GM23338 (cell line): ENCODE results near the gene MYCN. TPM values are rescaled to one million over a fixed set of nuclear protein-coding genes. Genes with fewer than 3 reads are reported as not detected.
A peak's percentile ranks its signal among the peaks of the same experiment; 100 is the strongest.

Experiments
- ATAC-seq: fragments of 200-7000 bp; cut with Tn5 transposase; 3 replicates; pipeline ENCODE4 v1.9.1; 2020
- DNase-seq: peaks from one replicate; pipeline ENCODE4 v3.0.0-alpha.2; 2015; ENCODE audit warnings: low spot score
- H2AFZ ChIP-seq: fragments of 200-600 bp; sonication (generic); 2 replicates; pipeline ENCODE4 v1.8.0; 2016; ENCODE audit warnings: antibody characterized with exemption, mild to moderate bottlenecking, moderate library complexity
- H3F3A ChIP-seq: fragments of 200-600 bp; sonication (generic); replicated peaks from 2 replicates; pipeline ENCODE4 v1.8.0; 2017; ENCODE audit warnings: antibody characterized with exemption, mixed run types, low read depth
- H3K27ac ChIP-seq: fragments of 200-600 bp; sonication (generic); 2 replicates; pipeline ENCODE4 v1.6.1; 2016; ENCODE audit warnings: low read depth
- H3K27me3 ChIP-seq: fragments of 200-600 bp; sonication (generic); 2 replicates; pipeline ENCODE4 v1.8.0; 2016; ENCODE audit warnings: mild to moderate bottlenecking, mixed run types, moderate library complexity; ENCODE audit not compliant: insufficient read depth
- H3K36me3 ChIP-seq: fragments of 200-600 bp; sonication (generic); 2 replicates; pipeline ENCODE4 v1.8.0; 2016; ENCODE audit warnings: mild to moderate bottlenecking; ENCODE audit not compliant: insufficient read depth
- H3K4me1 ChIP-seq: fragments of 200-600 bp; sonication (generic); 2 replicates; pipeline ENCODE4 v1.8.0; 2016; ENCODE audit warnings: mild to moderate bottlenecking, moderate library complexity; ENCODE audit not compliant: insufficient read depth
- H3K4me2 ChIP-seq: fragments of 200-600 bp; sonication (generic); 2 replicates; pipeline ENCODE4 v1.7.1; 2017; ENCODE audit warnings: mixed run types
- H3K4me3 ChIP-seq: fragments of 200-600 bp; sonication (generic); 2 replicates; pipeline ENCODE4 v1.6.1; 2016; ENCODE audit warnings: mixed run types
- H3K79me2 ChIP-seq: fragments of 200-600 bp; sonication (generic); replicated peaks from 2 replicates; pipeline ENCODE4 v1.8.0; 2017; ENCODE audit warnings: mild to moderate bottlenecking; ENCODE audit not compliant: insufficient read depth
- H3K9me2 ChIP-seq: fragments of 200-600 bp; sonication (generic); 2 replicates; pipeline ENCODE4 v1.8.0; 2017; ENCODE audit not compliant: insufficient read depth
- H4K20me1 ChIP-seq: fragments of 200-600 bp; sonication (generic); replicated peaks from 2 replicates; pipeline ENCODE4 v1.8.0; 2017; ENCODE audit warnings: mild to moderate bottlenecking; ENCODE audit not compliant: insufficient read depth
- H3K27ac Mint-ChIP-seq: 2 replicates; pipeline ENCODE4 v1.8.0; 2020; ENCODE audit warnings: inconsistent platforms, mild to moderate bottlenecking, moderate library complexity, mixed read lengths
- H3K27me3 Mint-ChIP-seq: 3 replicates; pipeline ENCODE4 v1.8.0; 2022; ENCODE audit warnings: low read depth, mild to moderate bottlenecking, moderate library complexity, mixed read lengths, inconsistent platforms; ENCODE audit not compliant: insufficient read depth, poor library complexity
- H3K36me3 Mint-ChIP-seq: 3 replicates; pipeline ENCODE4 v1.8.0; 2021; ENCODE audit warnings: low read depth, mild to moderate bottlenecking, inconsistent platforms, moderate library complexity, mixed read lengths
- H3K4me1 Mint-ChIP-seq: 3 replicates; pipeline ENCODE4 v1.8.0; 2020; ENCODE audit warnings: mild to moderate bottlenecking, inconsistent platforms, mixed read lengths
- H3K4me3 Mint-ChIP-seq: 3 replicates; pipeline ENCODE4 v1.8.0; 2021; ENCODE audit warnings: moderate library complexity, mild to moderate bottlenecking, inconsistent platforms, mixed read lengths
- H3K9me3 Mint-ChIP-seq: 3 replicates; pipeline ENCODE4 v1.8.0; 2020; ENCODE audit warnings: moderate library complexity, mild to moderate bottlenecking, inconsistent platforms, mixed read lengths
- CREB1 ChIP-seq: fragments of 250-450 bp; sonication (Bioruptor Pico); IDR thresholded peaks from 2 replicates; pipeline ENCODE4 v1.5.0; 2020; ENCODE audit warnings: low read depth, mild to moderate bottlenecking, moderate library complexity
- ETS1 ChIP-seq: IDR thresholded peaks from 2 replicates; pipeline ENCODE4 v1.6.1; 2016; ENCODE audit warnings: antibody characterized with exemption
- EZH2phosphoT487 ChIP-seq: fragments of 200-600 bp; sonication (generic); IDR thresholded peaks from one replicate; pipeline ENCODE4 v1.8.1; 2018; ENCODE audit warnings: antibody characterized with exemption; ENCODE audit not compliant: unreplicated experiment
- JUNB ChIP-seq: IDR thresholded peaks from one replicate; pipeline ENCODE4 v1.6.1; 2016; ENCODE audit warnings: antibody characterized with exemption; ENCODE audit not compliant: unreplicated experiment
- NANOG ChIP-seq: IDR thresholded peaks from 2 replicates; pipeline ENCODE4 v1.6.1; 2016; ENCODE audit warnings: antibody characterized with exemption, borderline replicate concordance
- POLR2AphosphoS5 ChIP-seq: IDR thresholded peaks from 2 replicates; pipeline ENCODE4 v1.6.1; 2016; ENCODE audit warnings: antibody characterized with exemption, low read depth
- ZNF331 ChIP-seq: fragments of 250-450 bp; sonication (Bioruptor Pico); IDR thresholded peaks from 2 replicates; pipeline ENCODE4 v1.5.0; 2020; ENCODE audit warnings: low read depth, mild to moderate bottlenecking, moderate library complexity
- ZNF462 ChIP-seq: fragments of 250-450 bp; sonication (Bioruptor Pico); IDR thresholded peaks from 2 replicates; pipeline ENCODE4 v1.5.0; 2020; ENCODE audit warnings: mild to moderate bottlenecking, moderate library complexity
- polyA plus RNA-seq: library from polyadenylated mRNA; unstranded; fragments of >200 nt; fragmentation: Nextera tagmentation; extraction: Ambion mirVana; gene quantifications from 2 replicates; pipeline ENCODE4 v1.2.1, GENCODE V29; 2016
- total RNA-seq: library from RNA; depleted of rRNA; stranded (reverse); fragments of >200 nt; shearing (Covaris generic); gene quantifications from 2 replicates; pipeline ENCODE4 v1.2.3, GENCODE V29; 2014

The MYCN gene
- total and polyA plus RNA-seq, 2 experiments from 2014 or later: 50.8 to 145 TPM

GRCh38 chr2:15896859-15897258, 43.5 kb upstream of the MYCN start (continued):
- TF ChIP-seq ZNF462 (CRISPR knock-in tag) (no peak), ZNF331 (CRISPR knock-in tag) (no peak), CREB1 (CRISPR knock-in tag) (no peak), NANOG (no peak), EZH2phosphoT487 (no peak), POLR2AphosphoS5 (no peak)

GRCh38 chr2:15897431-15898098, 42.8 kb upstream of the MYCN start:
- peaks cover 23% of the 10 kb centered on the region for H3K4me1 ChIP-seq
- Mint-ChIP-seq H3K27me3 (peaks cover 5% of the 10 kb centered on the region), H3K4me3 (no peak overlapping the region), H3K36me3 (peaks cover 23% of the 10 kb centered on the region; the same call in 2 of the 3 replicates), H3K27ac (no peak overlapping the region), H3K9me3 (peaks cover 24% of the 10 kb centered on the region), H3K4me1 (peaks cover 28% of the 10 kb centered on the region)
- no peak overlapping the region for H3K4me3 ChIP-seq
- no peak overlapping the region for H3K27ac ChIP-seq
- H3K4me2 ChIP-seq: no peak overlapping the region
- DNase-seq (no peak), ATAC-seq (no peak)
- H3K9me2 ChIP-seq: no peaks in the 10 kb centered on the region
- H3K36me3 ChIP-seq: no peaks in the 10 kb centered on the region
- H4K20me1 ChIP-seq: no peaks in the 10 kb centered on the region
- H2AFZ ChIP-seq: peak overlapping the region; percentile 65; the same call in 1 of the 2 replicates
- H3K79me2 ChIP-seq: no peaks in the 10 kb centered on the region
- no peaks in the 10 kb centered on the region for H3F3A ChIP-seq
- no peaks in the 10 kb centered on the region for H3K27me3 ChIP-seq
- TF ChIP-seq ETS1 (no peak), ZNF462 (CRISPR knock-in tag) (no peak), JUNB (no peak), CREB1 (CRISPR knock-in tag) (no peak), POLR2AphosphoS5 (no peak), NANOG (no peak)
